ENCODE measurements around the gene LINGO1. TPM values are rescaled to one million over a fixed set of nuclear protein-coding genes. Genes with fewer than 3 reads are reported as not detected.

LINGO1 gene
- total RNA-seq, 1 donor from 2014 or later: 12.0 TPM

DNA sequence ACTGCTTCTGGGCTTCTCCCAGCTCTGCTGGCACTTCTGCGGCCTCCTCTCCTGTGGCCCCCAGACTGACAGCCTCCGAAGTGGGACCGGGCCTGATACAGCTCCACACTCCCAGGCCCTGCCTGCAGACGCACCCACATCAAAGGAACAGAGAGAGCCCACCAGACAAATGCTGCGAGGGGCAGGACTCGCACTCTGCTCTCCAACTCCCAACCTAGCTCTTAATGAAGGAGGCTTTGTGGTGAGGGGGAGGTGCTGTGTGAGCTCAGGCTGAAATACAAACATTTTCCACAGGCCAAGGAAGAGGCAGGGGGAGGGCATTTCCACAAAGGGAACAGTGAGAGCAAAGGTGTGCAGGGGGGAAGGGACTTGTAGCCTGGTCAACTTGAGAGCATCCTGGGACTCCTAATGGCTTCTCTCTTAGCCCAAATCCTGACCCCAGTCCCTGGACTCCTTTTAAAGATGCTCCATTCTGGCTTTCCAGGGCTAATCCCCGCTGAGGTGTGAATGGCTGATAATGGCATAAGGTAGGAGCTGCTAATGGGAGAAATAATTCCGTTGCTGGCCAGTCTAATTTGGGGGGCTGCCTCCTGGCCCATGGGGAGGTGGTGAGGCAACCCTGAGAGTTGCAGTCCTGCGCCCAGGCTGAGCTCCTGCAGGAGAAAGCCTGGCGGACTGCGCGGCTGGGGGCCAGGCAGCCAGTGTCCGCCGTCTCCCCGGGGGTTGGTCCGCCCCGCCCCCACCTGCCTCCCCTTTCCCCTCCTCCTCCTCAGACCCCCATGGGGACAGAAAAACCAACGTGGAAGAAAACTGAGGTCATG lies 9.6 kb downstream of the LINGO1 start:
- Mint-ChIP-seq H3K4me3 (ENCODE audit: unreplicated experiment) (no peak overlapping the region), H3K27me3 (ENCODE audit: low read depth) (no peaks in the 10 kb centered on the region), H3K36me3 (ENCODE audit: low read depth) (no peaks in the 10 kb centered on the region), H3K27ac (ENCODE audit: unreplicated experiment) (no peak overlapping the region), H3K4me1 (ENCODE audit: low read depth) (peaks cover 4% of the 10 kb centered on the region), H3K9me3 (ENCODE audit: low read depth) (peaks cover 3% of the 10 kb centered on the region)
- no peak for DNase-seq (ENCODE audit: low spot score)
- TF ChIP-seq CTCF (IDR thresholded peaks at IDR 0.05): no peak

DNA sequence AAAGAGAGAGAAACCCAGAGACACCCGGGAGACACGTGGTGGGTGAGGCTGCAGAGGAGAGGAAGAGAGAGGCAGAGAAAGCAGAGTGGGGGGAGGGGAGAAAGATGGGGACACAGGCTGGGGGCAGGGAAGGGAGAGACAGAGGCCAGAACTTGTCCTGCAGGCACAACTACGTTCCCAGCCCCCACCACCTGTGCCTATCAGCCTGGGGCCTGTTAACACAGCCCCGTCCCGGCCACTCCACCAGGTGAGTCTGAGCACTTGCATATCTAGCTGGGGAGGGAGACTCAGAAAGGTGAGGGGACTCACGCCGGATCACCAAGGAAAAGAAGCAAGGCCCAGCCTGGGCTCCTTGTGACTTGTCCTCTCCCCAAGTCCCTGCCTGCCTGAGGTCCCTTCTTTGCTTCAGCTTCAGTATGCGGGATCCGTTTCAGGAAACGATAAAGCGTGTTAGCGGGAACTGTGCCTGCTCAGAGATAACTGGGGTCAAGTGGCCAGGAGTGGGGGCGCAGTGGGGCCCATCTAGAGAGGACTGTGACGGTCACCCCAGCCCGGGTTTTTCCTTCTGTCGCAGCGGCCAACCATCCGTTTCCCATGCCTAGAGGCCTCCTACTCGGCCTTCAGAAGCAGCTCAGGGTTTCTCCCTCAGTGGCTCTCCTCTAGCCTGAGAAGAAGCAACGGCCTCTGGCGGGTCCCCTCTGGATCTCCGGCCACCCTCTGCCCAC lies 10.3 kb downstream of the LINGO1 start:
- no peak for DNase-seq (ENCODE audit: low spot score)
- no peak for TF ChIP-seq CTCF (IDR thresholded peaks at IDR 0.05)
- Mint-ChIP-seq H3K27ac (ENCODE audit: unreplicated experiment) (no peak overlapping the region), H3K9me3 (ENCODE audit: low read depth) (no peaks in the 10 kb centered on the region), H3K4me1 (ENCODE audit: low read depth) (peaks cover 4% of the 10 kb centered on the region), H3K4me3 (ENCODE audit: unreplicated experiment) (no peak overlapping the region), H3K27me3 (ENCODE audit: low read depth) (no peaks in the 10 kb centered on the region), H3K36me3 (ENCODE audit: low read depth) (no peaks in the 10 kb centered on the region)

DNA sequence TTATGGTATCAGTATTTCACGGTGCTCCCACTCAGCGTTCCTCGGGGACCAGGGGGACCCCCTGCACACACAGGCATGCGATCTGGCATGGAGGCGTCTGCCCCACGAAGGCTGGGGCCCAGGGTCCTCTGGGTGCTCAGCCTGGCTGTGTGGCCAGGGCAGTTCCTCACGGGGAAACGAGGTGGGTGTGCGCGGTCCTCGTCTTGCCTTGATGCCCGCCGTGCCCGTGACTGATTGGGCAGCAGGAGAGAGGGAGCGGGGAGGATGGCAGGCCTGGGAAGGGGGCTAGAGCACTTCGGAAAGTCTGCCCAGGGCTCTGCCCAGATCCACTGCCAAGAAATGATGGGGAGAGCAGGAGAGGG lies 10.9 kb downstream of the LINGO1 start:
- DNase-seq (ENCODE audit: low spot score): no peak
- no peak for TF ChIP-seq CTCF (IDR thresholded peaks at IDR 0.05)
- Mint-ChIP-seq H3K36me3 (ENCODE audit: low read depth) (no peaks in the 10 kb centered on the region), H3K4me1 (ENCODE audit: low read depth) (peaks cover 4% of the 10 kb centered on the region), H3K4me3 (ENCODE audit: unreplicated experiment) (no peak overlapping the region), H3K9me3 (ENCODE audit: low read depth) (no peaks in the 10 kb centered on the region), H3K27me3 (ENCODE audit: low read depth) (no peaks in the 10 kb centered on the region), H3K27ac (ENCODE audit: unreplicated experiment) (no peak overlapping the region)

- Mint-ChIP-seq H3K27me3 (ENCODE audit: low read depth) (no peaks in the 10 kb centered on the region), H3K9me3 (ENCODE audit: low read depth) (no peaks in the 10 kb centered on the region), H3K27ac (ENCODE audit: unreplicated experiment) (no peak overlapping the region), H3K4me3 (ENCODE audit: unreplicated experiment) (no peak overlapping the region), H3K36me3 (ENCODE audit: low read depth) (no peaks in the 10 kb centered on the region), H3K4me1 (ENCODE audit: low read depth) (peaks cover 4% of the 10 kb centered on the region)
- DNase-seq (ENCODE audit: low spot score): no peak
- TF ChIP-seq CTCF (IDR thresholded peaks at IDR 0.05): no peak
These were observed 11.6 kb downstream of the LINGO1 start for GRCh38 chr15:77620960-77621647.

GRCh38 chr15:77620297-77620696 lies 12.4 kb downstream of the LINGO1 start:
- DNase-seq (ENCODE audit: low spot score): no peak
- no peaks in the 10 kb centered on the region for H3K9me3 Mint-ChIP-seq (ENCODE audit: low read depth)

More at GRCh38 chr15:77620297-77620696, 12.4 kb downstream of the LINGO1 start:
- H3K4me3 Mint-ChIP-seq (ENCODE audit: unreplicated experiment): no peak overlapping the region
- H3K27ac Mint-ChIP-seq (ENCODE audit: unreplicated experiment): no peak overlapping the region
- no peaks in the 10 kb centered on the region for H3K36me3 Mint-ChIP-seq (ENCODE audit: low read depth)
- TF ChIP-seq CTCF (IDR thresholded peaks at IDR 0.05): no peak
- peaks cover 4% of the 10 kb centered on the region for H3K4me1 Mint-ChIP-seq (ENCODE audit: low read depth)
- no peaks in the 10 kb centered on the region for H3K27me3 Mint-ChIP-seq (ENCODE audit: low read depth)
